ENCODE measurements around the gene ARHGAP23.
"Not testable (repeated sequence)": the region's sequence is repeated elsewhere in the genome, so short reads cannot be mapped to it uniquely, and the experiment has no call there.

ARHGAP23 gene

DNA sequence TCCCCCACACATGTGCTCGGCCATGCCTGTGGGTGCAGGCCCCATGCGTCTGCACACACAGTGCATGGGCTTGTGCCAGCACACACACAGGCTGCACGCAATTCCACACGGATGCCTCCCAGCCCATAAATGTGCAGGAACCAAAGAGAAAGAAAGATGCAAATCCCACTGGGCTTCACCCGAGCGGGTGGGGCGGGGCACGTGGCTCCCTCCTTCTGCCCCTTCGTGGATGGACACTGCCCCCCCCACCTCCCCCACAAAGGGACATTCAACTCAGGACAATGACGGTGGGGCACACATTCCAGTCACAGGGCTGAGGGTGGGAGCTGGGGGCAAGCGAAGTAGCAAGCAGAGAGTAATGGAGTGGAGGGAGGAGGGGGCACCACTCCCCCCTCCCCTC, 102.6 kb downstream of the ARHGAP23 start:
- not testable (repeated sequence) for DNase-seq

DNA sequence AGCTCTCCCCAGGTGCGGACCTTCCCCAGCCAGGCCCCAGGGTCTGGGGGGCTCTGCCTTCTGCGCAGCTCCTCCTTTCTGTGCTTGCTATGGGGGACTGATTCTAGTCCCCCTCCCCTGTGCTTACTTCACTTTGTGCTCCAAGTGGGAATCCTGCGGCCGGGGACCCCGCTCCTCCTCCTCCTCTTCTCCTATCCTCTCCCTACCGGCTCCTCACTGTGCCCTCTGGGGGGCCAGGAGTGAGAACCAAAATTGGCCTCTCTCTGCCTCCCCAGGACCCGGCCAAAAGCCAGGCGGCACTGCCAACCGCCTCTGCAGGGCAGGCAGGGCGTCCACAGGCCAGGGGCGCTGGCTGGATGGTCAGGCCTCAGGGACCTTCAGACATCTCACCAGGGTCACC, 103.5 kb downstream of the ARHGAP23 start:
- DNase-seq = not testable (repeated sequence)

GRCh38 chr17:38532451-38532850, 104.2 kb downstream of the ARHGAP23 start:
- DNase-seq = no peak

DNA sequence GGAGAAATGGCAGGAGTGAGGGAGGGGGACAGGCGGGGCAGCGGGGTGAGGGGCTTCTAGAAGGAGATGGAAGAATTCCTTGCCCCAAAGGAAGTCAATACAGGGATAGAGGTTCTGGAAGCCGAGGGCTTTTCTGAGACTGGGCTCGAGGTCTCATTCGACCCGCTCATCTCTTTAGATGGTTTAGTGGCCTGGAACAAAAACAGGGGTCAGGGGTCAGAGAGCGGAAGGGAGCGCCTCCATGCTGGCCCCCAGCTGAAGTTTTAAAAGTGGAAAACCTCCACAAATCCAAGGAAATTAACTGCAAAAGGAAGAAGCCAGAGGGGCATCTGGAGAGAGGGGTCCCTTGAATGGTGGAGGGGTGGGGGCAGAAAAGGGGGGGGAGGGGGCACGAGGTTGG, 105.0 kb downstream of the ARHGAP23 start:
- DNase-seq = no peak

- no peak for DNase-seq
Measured at GRCh38 chr17:38533866-38534497, 105.7 kb downstream of the ARHGAP23 start.

DNA sequence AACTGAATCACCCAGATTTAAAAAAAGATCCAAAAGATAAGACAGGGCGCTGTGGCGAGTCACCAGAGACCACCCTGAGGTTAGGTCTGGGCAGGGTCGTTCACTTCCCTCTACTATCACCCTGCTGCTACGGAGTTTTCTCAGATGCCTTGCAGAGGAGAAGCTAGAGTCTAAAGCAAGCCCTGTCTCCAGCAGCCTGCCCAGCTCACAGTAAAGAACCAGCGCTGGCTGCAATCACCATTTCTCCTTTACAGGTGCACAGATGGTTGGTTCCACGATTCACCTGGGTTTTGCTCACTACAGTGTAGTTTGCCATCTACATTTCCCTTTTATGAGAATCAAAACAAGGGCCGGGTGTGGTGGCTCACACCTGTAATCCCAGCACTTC, 106.2 kb downstream of the ARHGAP23 start:
- DNase-seq = no peak

DNA sequence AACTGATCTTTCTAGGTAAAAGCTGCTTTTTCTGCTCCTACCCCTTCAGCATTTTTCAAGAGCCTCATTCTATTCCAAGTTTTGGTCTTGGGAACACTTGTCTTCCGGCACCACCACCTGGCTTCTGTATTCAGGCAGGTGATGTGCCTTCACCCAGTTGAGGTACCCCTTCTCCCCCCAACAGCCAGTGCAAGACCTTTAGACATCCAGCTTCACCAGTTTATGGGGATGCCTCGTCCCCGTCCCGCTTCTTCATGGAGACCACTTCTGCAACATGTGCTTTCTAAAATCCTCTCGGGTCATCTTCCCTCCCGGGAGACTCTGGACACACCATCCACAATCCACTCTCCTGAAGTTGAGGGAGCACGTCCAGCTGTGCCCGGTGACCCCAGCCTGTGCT, 107.6 kb downstream of the ARHGAP23 start:
- no peak for DNase-seq

- no peak for DNase-seq
Measured at GRCh38 chr17:38536661-38537060, 108.4 kb downstream of the ARHGAP23 start.

GRCh38 chr17:38538906-38539305, 110.6 kb downstream of the ARHGAP23 start:
- no peak for DNase-seq

GRCh38 chr17:38539386-38539785, 111.1 kb downstream of the ARHGAP23 start:
- DNase-seq = no peak

DNA sequence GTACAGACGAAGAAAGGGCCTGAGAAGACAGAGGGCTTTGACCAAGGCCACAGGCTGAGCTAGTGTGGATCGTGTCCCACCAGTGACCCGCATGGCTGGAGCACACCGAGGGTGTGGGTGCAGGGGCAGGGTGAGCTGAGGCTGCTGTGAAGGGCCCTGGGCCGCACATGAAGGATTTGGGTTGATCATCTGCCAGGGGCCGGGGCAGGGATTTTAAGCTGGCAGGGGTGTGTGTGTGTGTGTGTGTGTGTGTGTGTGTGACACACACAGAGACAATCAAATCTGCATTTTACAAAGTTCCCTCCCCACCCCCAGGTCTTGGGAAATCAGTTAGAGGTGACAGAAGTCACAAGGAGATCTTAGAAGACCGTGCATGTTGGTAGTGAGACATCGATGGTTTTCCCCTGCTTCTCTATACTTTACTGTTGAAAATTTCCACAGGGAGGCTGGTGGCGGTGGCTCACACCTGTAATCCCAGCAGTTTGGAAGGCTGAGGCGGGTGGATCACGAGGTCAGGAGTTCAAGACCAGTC, 112.3 kb downstream of the ARHGAP23 start:
- DNase-seq = no peak

GRCh38 chr17:38541281-38541680, 113.0 kb downstream of the ARHGAP23 start:
- DNase-seq = no peak

GRCh38 chr17:38542286-38542685, 114.0 kb downstream of the ARHGAP23 start:
- DNase-seq = no peak

DNA sequence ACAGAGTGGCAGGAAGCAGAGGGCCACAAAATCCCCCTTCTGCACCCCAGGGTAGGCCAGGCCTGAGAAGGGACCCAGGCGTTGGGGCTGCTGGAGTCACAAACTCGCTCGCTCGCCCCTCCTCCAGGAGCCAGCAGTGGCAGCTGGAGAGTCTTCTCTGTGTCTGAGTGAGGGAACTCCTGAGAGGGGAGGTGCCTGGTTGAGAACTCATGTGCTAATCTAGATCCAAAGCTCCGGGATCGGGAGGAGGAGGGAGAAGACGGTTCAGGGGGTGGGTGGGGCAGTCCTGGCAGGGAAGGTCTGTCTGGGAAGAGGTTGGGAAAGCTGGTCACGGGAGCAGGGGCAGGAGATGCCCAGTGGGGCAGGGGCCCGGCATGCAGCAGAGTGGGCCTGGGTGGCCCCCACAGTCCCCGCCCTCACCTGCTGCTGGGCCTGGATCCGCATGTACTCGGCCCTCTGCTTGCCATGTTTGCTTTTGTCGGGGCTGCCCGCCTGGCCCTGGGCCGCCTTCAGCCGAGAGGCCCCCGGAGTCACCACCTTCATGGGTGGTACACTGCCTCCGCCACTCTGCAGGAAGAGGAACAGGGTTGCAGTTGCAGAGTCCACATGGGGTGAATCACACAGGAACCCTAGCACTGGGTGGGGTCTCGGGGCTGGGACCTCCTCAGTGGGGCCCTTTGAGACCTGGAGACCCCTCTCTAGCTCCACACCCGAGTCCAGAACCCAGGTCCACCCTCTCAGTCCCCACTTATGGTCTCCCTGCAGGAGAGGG, 115.3 kb downstream of the ARHGAP23 start:
- DNase-seq = no peak

DNA sequence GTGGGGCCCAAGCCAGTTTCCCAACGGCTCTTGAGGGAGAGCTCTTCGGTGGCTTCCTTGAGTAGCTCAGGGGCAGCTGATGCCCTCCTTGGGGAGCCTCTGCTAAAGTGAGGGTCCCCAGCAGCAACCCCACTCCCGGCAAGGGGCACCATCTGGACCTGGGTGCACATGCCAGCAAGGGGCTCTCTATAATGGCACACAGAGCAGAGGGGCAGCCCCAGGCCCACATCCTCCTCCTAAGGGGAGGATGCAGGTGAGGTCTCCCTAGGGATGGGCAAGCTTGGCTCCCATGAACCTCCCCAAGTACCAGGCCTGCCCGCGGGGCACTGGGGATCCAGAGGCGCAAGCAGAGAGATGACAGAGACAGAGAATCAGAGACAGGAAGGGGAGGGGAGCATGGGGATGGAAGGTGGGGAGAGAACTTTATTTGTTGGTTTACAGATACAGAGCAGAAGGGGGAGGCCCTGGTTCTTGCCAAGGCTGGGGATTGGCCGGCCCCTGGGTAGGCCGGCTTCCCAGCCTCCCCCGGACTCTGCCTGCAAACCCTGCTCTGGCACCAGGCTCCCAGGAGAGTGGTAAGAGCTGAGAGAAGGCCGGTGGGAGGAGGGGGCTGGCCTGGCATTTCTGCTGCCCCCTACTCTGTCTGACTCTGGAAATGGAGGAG, 116.0 kb downstream of the ARHGAP23 start:
- DNase-seq = no peak

- no peak for DNase-seq
Measured at GRCh38 chr17:38544839-38545209, 116.6 kb downstream of the ARHGAP23 start.

- DNase-seq = no peak
Measured at GRCh38 chr17:38545531-38546225, 117.4 kb downstream of the ARHGAP23 start.

- no peak for DNase-seq
Measured at GRCh38 chr17:38546396-38546795, 118.1 kb downstream of the ARHGAP23 start.

DNA sequence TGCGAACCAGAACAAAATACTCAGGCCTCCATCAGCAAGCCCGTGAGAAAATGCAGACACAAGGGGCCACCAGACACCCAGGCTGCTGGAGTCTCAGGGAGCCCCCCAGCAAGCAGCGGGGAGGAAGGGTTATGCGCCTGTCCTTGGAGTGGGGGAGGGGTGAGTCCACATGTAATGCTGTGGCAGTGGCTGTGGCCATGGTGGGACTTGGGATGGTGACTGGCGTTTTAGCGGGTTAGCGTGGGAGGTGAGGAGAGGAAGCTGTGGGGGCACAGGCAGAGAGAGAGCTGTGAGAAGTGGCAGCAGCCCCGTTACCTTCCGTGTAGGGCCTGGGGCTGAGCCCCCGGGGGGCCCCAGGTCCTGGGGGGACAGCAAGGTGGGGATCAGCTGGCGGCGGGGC, 119.2 kb downstream of the ARHGAP23 start:
- DNase-seq = no peak

DNA sequence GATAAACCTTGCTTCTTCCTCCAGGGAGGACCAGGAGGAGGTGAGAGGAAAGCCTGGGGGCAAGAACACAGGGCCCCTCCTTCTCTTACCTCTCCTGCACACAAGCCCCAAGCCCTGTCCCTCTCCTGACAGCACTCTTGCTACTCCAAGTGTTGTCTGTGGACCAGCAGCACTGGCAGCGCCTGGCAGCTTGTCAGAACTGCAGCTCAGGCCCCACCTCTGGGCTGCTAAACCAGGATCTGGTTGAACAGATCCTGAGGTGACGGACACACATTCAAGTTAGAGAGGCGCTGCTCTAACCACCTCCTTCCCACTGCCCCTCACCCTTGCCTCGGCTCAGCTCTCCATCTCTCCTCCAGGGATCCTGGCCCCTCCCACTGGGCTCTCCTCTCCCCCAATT, 121.0 kb downstream of the ARHGAP23 start:
- DNase-seq = no peak

GRCh38 chr17:38550661-38551060, 122.4 kb downstream of the ARHGAP23 start:
- DNase-seq = no peak

GRCh38 chr17:38551121-38551520, 122.9 kb downstream of the ARHGAP23 start:
- no peak for DNase-seq

DNA sequence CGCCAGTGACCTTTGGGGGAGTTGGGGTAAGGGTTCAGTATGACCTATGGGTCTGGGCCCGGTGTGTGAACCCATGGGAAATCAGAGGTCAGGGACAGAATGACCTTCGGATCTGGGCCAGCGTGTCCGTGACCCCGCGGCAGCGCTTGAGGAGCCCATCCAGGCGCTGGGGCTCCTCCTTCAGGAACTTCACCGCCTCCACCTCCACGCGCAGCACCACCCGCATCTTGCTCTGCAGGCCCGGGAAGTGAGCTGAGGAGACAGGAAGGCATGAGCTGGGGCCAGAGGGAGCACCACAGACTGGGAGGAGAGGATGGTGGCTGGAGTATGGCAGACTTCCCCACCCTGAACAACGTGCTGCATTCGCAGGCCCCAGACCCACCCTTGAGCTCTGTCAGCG, 124.1 kb downstream of the ARHGAP23 start:
- DNase-seq = no peak

All from NCI-H2107 (cell line).